ENCODE measurements around the gene HHLA2. TPM values are rescaled to one million over a fixed set of nuclear protein-coding genes. Genes with fewer than 3 reads are reported as not detected.

Gene HHLA2
- total and polyA plus RNA-seq, 2 of the 8 experiments (the other 6 are each of a cell fraction or from before 2014, with no cell fraction given) = not detected

GRCh38 chr3:108398510-108398909 lies 102.2 kb downstream of the HHLA2 start:
- Histone ChIP-seq H2AK5ac (ENCODE audit: low read depth, low read length) (no peak overlapping the region), H3K23ac (ENCODE audit: insufficient read length) (no peak overlapping the region), H2BK15ac (ENCODE audit: low read length) (no peak overlapping the region), H3K36me3 (ENCODE audit: control insufficient read depth in 2 of 4, insufficient read depth in 4 of 4, low read length in 3 of 4) (no peaks in the 10 kb centered on the region), H2BK5ac (ENCODE audit: low read depth, low read length) (no peak overlapping the region), H3K18ac (ENCODE audit: extremely low read depth, low read length) (no peak overlapping the region), H4K20me1 (replicated peaks in 1 of 2; ENCODE audit: control insufficient read depth in 1 of 2, insufficient read depth in 2 of 2, low read length in 2 of 2) (no peaks in the 10 kb centered on the region), H3K4me1 (replicated peaks in 1 of 4; ENCODE audit: control insufficient read depth in 3 of 4, insufficient read depth in 4 of 4, low read length in 3 of 4) (peaks cover 0 to 6% (median 4%) of the 10 kb centered on the region in 4 experiments; a peak in 3 of 7 replicates), H3K56ac (replicated peaks; ENCODE audit: insufficient read length, low read depth, low read length) (no peak overlapping the region), H3K9ac (replicated peaks in 1 of 4; ENCODE audit: extremely low read depth in 1 of 4, low read depth in 3 of 4, low read length in 3 of 4) (no peak overlapping the region), H3K79me2 (ENCODE audit: control insufficient read depth in 1 of 2, insufficient read depth in 2 of 2, low read length in 2 of 2) (no peaks in the 10 kb centered on the region), H3K23me2 (ENCODE audit: low read depth, low read length) (no peaks in the 10 kb centered on the region), H3K27ac (ENCODE audit: low read depth, low read length) (no peak overlapping the region), H3K4me2 (ENCODE audit: insufficient read depth in 1 of 2, low read depth in 2 of 2, low read length in 2 of 2) (no peak overlapping the region), H4K8ac (ENCODE audit: extremely low read depth, insufficient read depth, low read length) (no peak overlapping the region), H4K91ac (replicated peaks; ENCODE audit: insufficient read length, low read length) (no peak overlapping the region), H3K4ac (replicated peaks; ENCODE audit: insufficient read length, low read depth, low read length) (no peak overlapping the region), H2BK120ac (replicated peaks; ENCODE audit: low read depth, low read length) (no peak overlapping the region), H2BK12ac (ENCODE audit: low read depth, low read length) (no peak overlapping the region), H2BK20ac (ENCODE audit: low read length) (no peak overlapping the region), H3K14ac (ENCODE audit: insufficient read length) (no peak overlapping the region), H2AFZ (ENCODE audit: low read length) (no peak overlapping the region), H3K27me3 (replicated peaks in 1 of 4; ENCODE audit: control insufficient read depth in 3 of 4, extremely low read depth in 1 of 4, insufficient read depth in 3 of 4, low read length in 3 of 4) (no peaks in the 10 kb centered on the region), H4K5ac (ENCODE audit: insufficient read length, low read depth, low read length) (no peak overlapping the region), H3K9me3 (ENCODE audit: insufficient read depth in 2 of 2, low read depth in 1 of 2, low read length in 1 of 2) (no peaks in the 10 kb centered on the region), H3K4me3 (ENCODE audit: extremely low read depth in 1 of 4, insufficient read depth in 2 of 4, low read depth in 3 of 4, low read length in 4 of 4) (no peak overlapping the region), H3K79me1 (ENCODE audit: low read depth, low read length) (no peaks in the 10 kb centered on the region)
- no peak for DNase-seq (ENCODE audit: low read depth in 1 of 2, low spot score in 2 of 2)
- ChIA-PET POLR2A (ENCODE audit: partially characterized antibody) (no interaction called here), CTCF (ENCODE audit: partially characterized antibody) (interaction anchor here (0.9 to 1.3 kb wide), 3 partner anchors 9 to 108 kb away, joined by 3 read pairs; no protein-coding TSS in a partner anchor)
- 86% methylated on average over 6 of the region's 6 CpGs; no CpG with 5 or more reads in 1 of the 2 experiments for WGBS, 2 experiments (ENCODE audit: extremely low coverage in 1 of 2, insufficient coverage in 1 of 2, insufficient read length in 1 of 2, insufficient replicate concordance in 2 of 2, low coverage in 1 of 2, low lambda C conversion rate in 2 of 2, missing lambda C conversion rate in 1 of 2)
- no peak for TF ChIP-seq MAX (IDR thresholded peaks at IDR 0.05)
- TF ChIP-seq BCL11A (IDR thresholded peaks at IDR 0.05; ENCODE audit: low read depth in 2 of 2, low read length in 2 of 2) = no peak
- no peak for TF ChIP-seq EGR1 (IDR thresholded peaks at IDR 0.05; ENCODE audit: borderline replicate concordance, low read depth, low read length)
- TF ChIP-seq KDM5A (IDR thresholded peaks at IDR 0.05; ENCODE audit: low read length) = no peak
- TF ChIP-seq GABPA (IDR thresholded peaks at IDR 0.05; ENCODE audit: borderline replicate concordance, insufficient read depth, low read length) = no peak
- no peak for TF ChIP-seq SP1 (IDR thresholded peaks at IDR 0.05; ENCODE audit: low read depth, low read length)
- no peak for TF ChIP-seq RBBP5 (IDR thresholded peaks at IDR 0.05; ENCODE audit: borderline replicate concordance, low read depth, low read length)
- TF ChIP-seq JUN (IDR thresholded peaks at IDR 0.05; ENCODE audit: low read depth, low read length) = no peak
- no peak for TF ChIP-seq SAP30 (IDR thresholded peaks at IDR 0.05; ENCODE audit: insufficient read depth, insufficient replicate concordance, low read length)
- FAIRE-seq = no peak
